Neural progenitor cell (in vitro differentiated cells): ENCODE data around the gene NPHP4.

ENCODE experiments used
- CTCF ChIP-seq: fragments of 200-600 bp; sonication (generic); IDR thresholded peaks from 2 replicates; pipeline ENCODE4 v1.5.1; 2017; ENCODE audit warnings: antibody characterized with exemption, mild to moderate bottlenecking
- EZH2 ChIP-seq: fragments of 200-600 bp; sonication (generic); IDR thresholded peaks from 2 replicates; pipeline ENCODE4 v1.6.1; 2017; ENCODE audit warnings: antibody characterized with exemption, mild to moderate bottlenecking, moderate library complexity
- EZH2phosphoT487 ChIP-seq: fragments of 200-600 bp; sonication (generic); IDR thresholded peaks from 2 replicates; pipeline ENCODE4 v1.6.1; 2017; ENCODE audit warnings: antibody characterized with exemption

- no peak for TF ChIP-seq CTCF
- no peak for TF ChIP-seq EZH2
- TF ChIP-seq EZH2phosphoT487: no peak
Measured at GRCh38 chr1:5941671-5942070, 50.6 kb downstream of the NPHP4 start.
